Activated gamma-delta T cell treated with anti-CD3 and anti-CD28 coated beads, Interleukin-2, amount 50 U/mL, for 16 hours (primary cell): ENCODE results near the gene ATR.
"Not testable (repeated sequence)": the region's sequence is repeated elsewhere in the genome, so short reads cannot be mapped to it uniquely, and the experiment has no call there.

Experiments
- DNase-seq: peaks from one replicate; pipeline ENCODE4 v3.0.0-alpha.2; 2020; ENCODE audit warnings: low read depth

Gene ATR

GRCh38 chr3:142578329-142579223 lies at the start of gene ATR:
Gene ATR, minus strand, starts transcription at chr3:142578733. Its CDS starts 29 bp downstream, at chr3:142578704.
- peak; percentile 93 for DNase-seq

- DNase-seq, result no peak
Measured at GRCh38 chr3:142626971-142627370, 48.4 kb upstream of the ATR start.

GRCh38 chr3:142625153-142625440 lies 46.6 kb upstream of the ATR start:
- no peak for DNase-seq

GRCh38 chr3:142624341-142625152 lies 46.0 kb upstream of the ATR start:
- DNase-seq, result no peak

- no peak for DNase-seq
Measured at GRCh38 chr3:142623194-142623593, 44.7 kb upstream of the ATR start.

- DNase-seq, result no peak
Measured at GRCh38 chr3:142622405-142622804, 43.9 kb upstream of the ATR start.

- no peak for DNase-seq
Measured at GRCh38 chr3:142618917-142619461, 40.5 kb upstream of the ATR start.

GRCh38 chr3:142615171-142615570 lies 36.6 kb upstream of the ATR start:
- DNase-seq, result no peak

GRCh38 chr3:142614059-142614626 lies 35.6 kb upstream of the ATR start:
- DNase-seq, result no peak

GRCh38 chr3:142613491-142613890 lies 35.0 kb upstream of the ATR start:
- no peak for DNase-seq

GRCh38 chr3:142611206-142611605 lies 32.7 kb upstream of the ATR start:
- no peak for DNase-seq

- no peak for DNase-seq
Measured at GRCh38 chr3:142609136-142609535, 30.6 kb upstream of the ATR start.

GRCh38 chr3:142608631-142609030 lies 30.1 kb upstream of the ATR start:
- DNase-seq, result no peak

- no peak for DNase-seq
Measured at GRCh38 chr3:142604940-142605339, 26.4 kb upstream of the ATR start.

GRCh38 chr3:142603386-142603705 lies 24.8 kb upstream of the ATR start:
- not testable (repeated sequence) for DNase-seq

GRCh38 chr3:142602619-142603385 lies 24.3 kb upstream of the ATR start:
- DNase-seq, result no peak

GRCh38 chr3:142601713-142602112 lies 23.2 kb upstream of the ATR start:
- DNase-seq, result no peak

GRCh38 chr3:142597906-142598305 lies 19.4 kb upstream of the ATR start:
- DNase-seq, result no peak

- no peak for DNase-seq
Measured at GRCh38 chr3:142596726-142597088, 18.2 kb upstream of the ATR start.

GRCh38 chr3:142595951-142596725 lies 17.6 kb upstream of the ATR start, which contains the start of gene PLS1:
Gene PLS1, plus strand, starts transcription at chr3:142596393. Its CDS starts 67,845 bp downstream, at chr3:142664238.
- peak; percentile 72 for DNase-seq

- no peak for DNase-seq
Measured at GRCh38 chr3:142595581-142595950, 17.0 kb upstream of the ATR start.
